Stimulated activated memory B cell treated with anti-CD40 and anti-IgM and Interleukin-4, amounts not matched to agents 10 μg/mL and 1 μg/mL and 100 μg/mL, for 72 hours (primary cell): Measurements from ENCODE around the gene VAV2.
A peak's percentile ranks its signal among the peaks of the same experiment; 100 is the strongest.
"Not testable (repeated sequence)": the region's sequence is repeated elsewhere in the genome, so short reads cannot be mapped to it uniquely, and the experiment has no call there.

Experiments used
- ATAC-seq: fragments of 150-1000 bp; cut with Tn5 transposase; 2 replicates; pipeline ENCODE4 v1.10.0; 2021
- H3K27ac Mint-ChIP-seq: one replicate; pipeline ENCODE4 v1.8.0; 2022; ENCODE audit warnings: mild to moderate bottlenecking, mixed read lengths
- H3K27me3 Mint-ChIP-seq: one replicate; pipeline ENCODE4 v1.8.0; 2022; ENCODE audit warnings: mixed read lengths
- H3K36me3 Mint-ChIP-seq: one replicate; pipeline ENCODE4 v1.8.0; 2022; ENCODE audit warnings: mixed read lengths
- H3K4me1 Mint-ChIP-seq: one replicate; pipeline ENCODE4 v1.8.0; 2022; ENCODE audit warnings: mixed read lengths
- H3K4me3 Mint-ChIP-seq: one replicate; pipeline ENCODE4 v1.8.0; 2022; ENCODE audit warnings: mild to moderate bottlenecking, moderate library complexity, mixed read lengths
- H3K9me3 Mint-ChIP-seq: one replicate; pipeline ENCODE4 v1.8.0; 2022; ENCODE audit warnings: mixed read lengths

Gene VAV2

GRCh38 chr9:133913571-133914369, 78.4 kb downstream of the VAV2 start:
- no peaks in the 10 kb centered on the region for H3K9me3 Mint-ChIP-seq
- H3K27ac Mint-ChIP-seq = peak overlapping the region; percentile 77
- peaks cover 50% of the 10 kb centered on the region for H3K36me3 Mint-ChIP-seq
- ATAC-seq = no peak
- H3K4me1 Mint-ChIP-seq = peaks cover 90% of the 10 kb centered on the region
- H3K4me3 Mint-ChIP-seq = no peak overlapping the region
- no peaks in the 10 kb centered on the region for H3K27me3 Mint-ChIP-seq

DNA sequence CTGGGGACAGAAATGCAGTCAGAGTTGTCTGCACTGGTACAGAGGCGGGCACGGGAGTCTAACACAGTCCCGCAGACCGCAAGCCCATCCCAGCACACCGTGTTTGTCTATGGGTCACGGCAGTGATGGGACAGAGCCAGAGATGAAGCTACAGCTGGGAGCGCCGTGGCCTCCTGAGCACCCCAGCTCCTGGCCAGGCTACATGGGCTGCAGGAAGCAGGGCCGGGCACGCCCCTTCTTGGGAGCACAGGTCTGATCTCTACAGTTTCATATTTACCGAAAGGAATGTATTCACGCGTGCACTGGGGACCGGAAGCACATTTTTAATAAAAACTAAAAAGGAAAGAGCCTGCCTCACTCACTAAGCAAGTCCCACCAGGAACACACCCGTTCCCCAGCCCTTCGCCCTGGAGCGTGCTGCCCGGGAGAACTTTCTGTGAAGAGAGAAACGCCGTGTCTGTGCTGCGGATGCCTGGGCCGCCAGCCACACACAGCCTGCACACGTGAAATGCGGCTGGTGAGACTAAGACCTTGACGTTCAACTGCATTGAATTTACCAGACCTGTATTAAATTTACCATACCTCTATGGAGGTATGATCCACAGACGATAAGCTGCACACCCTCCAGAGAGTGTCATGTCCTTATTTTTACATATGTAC, 81.1 kb downstream of the VAV2 start:
- Mint-ChIP-seq H3K36me3 (peaks cover 42% of the 10 kb centered on the region), H3K4me1 (peaks cover 88% of the 10 kb centered on the region), H3K9me3 (no peaks in the 10 kb centered on the region), H3K27ac (peak overlapping the region; percentile 65), H3K4me3 (no peak overlapping the region), H3K27me3 (no peaks in the 10 kb centered on the region)
- ATAC-seq = no peak

DNA sequence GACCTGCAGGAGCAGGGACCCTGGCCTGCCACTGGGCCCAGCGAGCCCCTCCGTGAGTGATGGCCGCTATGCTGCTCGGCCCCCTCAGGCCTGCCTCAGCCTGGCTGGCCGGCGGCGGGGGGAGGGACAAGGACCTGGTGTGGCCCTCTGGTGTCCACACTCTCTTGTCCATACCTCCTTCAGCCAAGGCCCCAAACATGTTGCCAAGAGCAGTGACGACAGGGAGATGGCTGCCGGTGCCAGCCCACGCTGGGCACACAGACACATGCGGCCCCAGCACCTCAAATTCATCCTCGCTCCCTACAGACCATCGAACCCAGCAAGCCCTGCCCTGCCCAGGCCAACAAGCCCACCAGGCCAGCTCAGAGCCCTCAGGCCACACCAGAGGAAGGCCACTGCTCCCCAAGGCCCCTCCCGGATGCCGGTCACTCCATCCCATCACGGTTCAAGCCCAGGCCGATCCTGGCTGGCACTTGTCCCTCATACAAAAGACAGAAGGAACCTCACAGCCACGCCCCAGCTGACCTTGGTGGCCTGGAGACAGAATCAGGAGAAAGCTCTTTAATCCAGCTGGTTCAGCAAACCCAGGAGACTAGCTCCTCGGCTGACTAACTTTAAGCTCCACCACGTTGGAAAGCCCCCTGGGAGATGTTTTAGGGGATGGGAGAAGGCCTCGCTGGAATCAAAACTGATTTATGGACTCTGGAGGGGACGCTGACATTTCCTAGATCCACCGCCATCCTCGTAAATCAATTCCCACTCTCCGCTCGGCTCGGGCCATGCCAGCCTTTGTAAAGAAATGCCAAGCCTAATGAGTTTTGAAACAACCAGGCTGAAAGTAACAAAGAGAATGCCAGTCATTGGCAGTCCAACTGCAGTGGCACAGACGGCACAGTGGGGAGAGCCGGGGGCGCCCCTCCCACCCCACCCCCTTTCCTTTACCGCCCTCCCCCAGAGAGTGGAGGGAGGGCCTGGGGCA, 84.9 kb downstream of the VAV2 start:
- peaks cover 32% of the 10 kb centered on the region for H3K36me3 Mint-ChIP-seq
- H3K27me3 Mint-ChIP-seq = no peaks in the 10 kb centered on the region
- no peak overlapping the region for H3K4me3 Mint-ChIP-seq
- H3K27ac Mint-ChIP-seq = no peak overlapping the region
- H3K4me1 Mint-ChIP-seq = peaks cover 81% of the 10 kb centered on the region
- ATAC-seq = no peak
- no peaks in the 10 kb centered on the region for H3K9me3 Mint-ChIP-seq

DNA sequence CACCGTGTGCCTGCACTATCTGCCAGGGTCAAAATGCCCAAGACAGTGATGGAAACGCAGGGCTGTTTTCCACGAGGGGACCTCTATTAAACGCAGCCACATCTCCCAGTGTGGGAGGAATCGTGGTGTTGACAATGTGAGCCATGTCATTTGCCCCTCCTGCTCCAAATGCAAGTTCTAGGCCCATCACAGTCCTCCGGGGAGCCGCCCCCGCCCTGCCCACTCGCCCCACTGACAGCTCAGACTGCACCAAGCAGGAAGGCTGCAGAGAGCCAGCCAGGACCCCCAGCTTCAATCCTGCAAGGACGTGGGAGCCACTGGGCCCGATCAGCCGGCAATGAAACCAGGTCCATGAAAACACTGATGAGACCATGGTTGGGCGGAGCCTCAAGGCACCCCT, 85.9 kb downstream of the VAV2 start:
- no peak overlapping the region for H3K4me3 Mint-ChIP-seq
- H3K9me3 Mint-ChIP-seq = no peaks in the 10 kb centered on the region
- H3K36me3 Mint-ChIP-seq = peaks cover 25% of the 10 kb centered on the region
- no peak for ATAC-seq
- H3K27me3 Mint-ChIP-seq = no peaks in the 10 kb centered on the region
- H3K27ac Mint-ChIP-seq = peak overlapping the region; percentile 49
- peaks cover 81% of the 10 kb centered on the region for H3K4me1 Mint-ChIP-seq

GRCh38 chr9:133905493-133905892, 86.6 kb downstream of the VAV2 start:
- Mint-ChIP-seq H3K27ac (peak overlapping the region; percentile 49), H3K27me3 (no peaks in the 10 kb centered on the region), H3K4me1 (peaks cover 82% of the 10 kb centered on the region), H3K9me3 (no peaks in the 10 kb centered on the region), H3K4me3 (no peak overlapping the region), H3K36me3 (peaks cover 19% of the 10 kb centered on the region)
- ATAC-seq = no peak

- peaks cover 9% of the 10 kb centered on the region for H3K36me3 Mint-ChIP-seq
- H3K27me3 Mint-ChIP-seq = no peaks in the 10 kb centered on the region
- H3K4me3 Mint-ChIP-seq = no peak overlapping the region
- peak overlapping the region; percentile 91 for H3K27ac Mint-ChIP-seq
- H3K4me1 Mint-ChIP-seq = peaks cover 83% of the 10 kb centered on the region
- H3K9me3 Mint-ChIP-seq = no peaks in the 10 kb centered on the region
- ATAC-seq = no peak
Measured at GRCh38 chr9:133904346-133905090, 87.6 kb downstream of the VAV2 start.

GRCh38 chr9:133901184-133901835, 90.8 kb downstream of the VAV2 start:
- peaks cover 18% of the 10 kb centered on the region for H3K36me3 Mint-ChIP-seq
- H3K27ac Mint-ChIP-seq = peak overlapping the region; percentile 91
- no peaks in the 10 kb centered on the region for H3K9me3 Mint-ChIP-seq
- peak; percentile 53 for ATAC-seq
- H3K4me1 Mint-ChIP-seq = peaks cover 68% of the 10 kb centered on the region
- H3K27me3 Mint-ChIP-seq = no peaks in the 10 kb centered on the region
- H3K4me3 Mint-ChIP-seq = peak overlapping the region; percentile 39

- ATAC-seq = no peak
- Mint-ChIP-seq H3K4me1 (peaks cover 64% of the 10 kb centered on the region), H3K9me3 (no peaks in the 10 kb centered on the region), H3K27ac (peak overlapping the region; percentile 57), H3K36me3 (peaks cover 29% of the 10 kb centered on the region), H3K27me3 (no peaks in the 10 kb centered on the region), H3K4me3 (no peak overlapping the region)
Measured at GRCh38 chr9:133897675-133898074, 94.4 kb downstream of the VAV2 start.

- not testable (repeated sequence) for H3K9me3 Mint-ChIP-seq
Measured at GRCh38 chr9:133896007-133896406, 96.1 kb downstream of the VAV2 start.

GRCh38 chr9:133895335-133895734, 96.8 kb downstream of the VAV2 start:
- Mint-ChIP-seq H3K27me3 (no peaks in the 10 kb centered on the region), H3K27ac (peak overlapping the region; percentile 17), H3K4me3 (no peak overlapping the region), H3K4me1 (peaks cover 47% of the 10 kb centered on the region), H3K36me3 (peaks cover 27% of the 10 kb centered on the region), H3K9me3 (no peaks in the 10 kb centered on the region)
- no peak for ATAC-seq

More at GRCh38 chr9:133896007-133896406, 96.1 kb downstream of the VAV2 start:
- not testable (repeated sequence) for ATAC-seq, H3K4me3 Mint-ChIP-seq, H3K27me3 Mint-ChIP-seq, H3K27ac Mint-ChIP-seq
- Mint-ChIP-seq H3K36me3 (peaks cover 27% of the 10 kb centered on the region), H3K4me1 (peaks cover 54% of the 10 kb centered on the region)

- Mint-ChIP-seq H3K27me3 (no peaks in the 10 kb centered on the region), H3K9me3 (no peaks in the 10 kb centered on the region), H3K27ac (peak overlapping the region; percentile 71), H3K36me3 (peaks cover 30% of the 10 kb centered on the region), H3K4me3 (no peak overlapping the region), H3K4me1 (peaks cover 43% of the 10 kb centered on the region)
- ATAC-seq = no peak
Measured at GRCh38 chr9:133894377-133895321, 97.5 kb downstream of the VAV2 start.

DNA sequence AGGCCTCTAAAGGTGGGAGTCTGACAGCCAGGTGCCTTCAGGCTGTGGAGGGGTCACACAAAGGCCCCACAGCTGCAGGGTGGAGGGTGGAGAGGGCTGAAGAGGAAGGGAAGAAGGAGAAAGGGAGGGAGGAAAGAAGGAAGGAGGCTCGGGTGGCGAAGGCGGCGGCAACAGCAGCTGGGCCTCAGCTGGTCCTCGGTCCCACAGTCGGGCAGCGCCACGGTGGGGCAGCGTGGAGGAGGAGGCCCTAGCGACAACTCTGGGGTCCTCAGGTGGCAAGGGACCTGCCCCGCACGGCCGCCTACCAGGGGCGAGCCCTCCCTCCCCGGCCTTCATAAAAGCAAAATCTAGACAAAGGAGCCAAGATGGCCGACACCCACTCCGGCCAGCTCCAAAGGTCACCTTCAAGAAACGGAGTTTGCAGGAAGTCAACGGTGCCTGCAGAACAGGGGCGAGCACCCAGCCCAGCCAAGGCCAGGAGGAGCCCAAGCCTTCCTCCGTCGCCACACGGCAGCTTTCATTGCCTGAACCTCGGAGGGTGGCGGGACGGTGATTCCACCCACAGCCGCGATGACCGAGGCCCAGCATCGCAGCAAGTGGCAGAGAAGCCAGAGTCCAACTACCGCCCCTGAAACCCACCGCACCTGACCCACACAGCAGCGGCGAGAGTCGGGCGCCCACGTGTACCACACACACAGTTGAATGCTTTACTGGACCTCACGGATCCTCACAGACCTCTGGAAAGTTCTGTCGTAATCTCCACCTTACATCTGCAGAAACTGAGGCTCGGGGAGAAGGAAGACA, 98.7 kb downstream of the VAV2 start:
- Mint-ChIP-seq H3K4me3 (no peak overlapping the region), H3K36me3 (peaks cover 37% of the 10 kb centered on the region), H3K27me3 (no peaks in the 10 kb centered on the region), H3K4me1 (peaks cover 49% of the 10 kb centered on the region), H3K27ac (peak overlapping the region; percentile 71), H3K9me3 (no peaks in the 10 kb centered on the region)
- no peak for ATAC-seq
